Measurements from ENCODE around the gene PLAC1.

DNA sequence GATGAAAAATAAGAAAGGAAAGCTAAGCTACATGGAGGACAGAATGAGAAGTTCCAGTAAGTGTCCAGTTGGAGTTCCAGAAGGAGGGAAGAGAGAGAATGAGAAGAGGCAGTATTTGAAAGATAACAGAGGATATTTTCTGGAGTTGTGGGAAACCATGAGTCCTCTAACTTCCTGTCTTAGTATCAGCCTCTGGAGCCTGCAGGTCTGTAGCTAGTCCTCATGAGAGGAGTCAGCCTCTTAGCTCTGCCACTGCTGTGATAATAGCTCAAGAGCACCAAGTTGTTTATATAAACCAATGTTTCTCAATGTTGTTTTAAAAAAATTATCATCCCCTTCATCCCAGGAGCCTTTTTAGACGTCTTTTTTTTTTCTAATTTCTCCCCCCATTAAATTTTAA is 2.4 kb upstream of the PLAC1 start:
- TF ChIP-seq SIN3A (IDR thresholded peaks at IDR 0.05; ENCODE audit: low read depth) (no peak), SRF (IDR thresholded peaks at IDR 0.05; ENCODE audit: low read depth) (no peak)
